ENCODE data around the gene ARFGAP3.

- TF ChIP-seq CTCF (conservative IDR thresholded peaks at IDR 0.05 in 1 of 2, IDR thresholded peaks at IDR 0.05 in 1 of 2; ENCODE audit: extremely low read depth in 1 of 2, insufficient read depth in 1 of 2, low read depth in 1 of 2, low read length in 2 of 2) (no peak), EZH2 (IDR thresholded peaks at IDR 0.05; ENCODE audit: borderline replicate concordance, low read length) (no peak)
These were observed 70.3 kb downstream of the ARFGAP3 start for GRCh38 chr22:42786606-42787356.
